Ishikawa (cell line): Measurements from ENCODE around the gene DCAF11.

Source experiments
- CEBPB ChIP-seq: IDR thresholded peaks from 2 replicates; pipeline ENCODE4 v1.6.1; 2012
- CREB1 ChIP-seq: IDR thresholded peaks from 2 replicates; pipeline ENCODE4 v1.6.1; 2012; ENCODE audit warnings: low read depth
- EGR1 ChIP-seq: IDR thresholded peaks from 2 replicates; pipeline ENCODE4 v1.6.1; 2012
- EP300 ChIP-seq: IDR thresholded peaks from 2 replicates; pipeline ENCODE4 v1.6.1; 2012; ENCODE audit warnings: borderline replicate concordance
- RAD21 ChIP-seq: IDR thresholded peaks from 2 replicates; pipeline ENCODE4 v1.6.1; 2012; ENCODE audit warnings: low read depth
- TAF1 ChIP-seq: IDR thresholded peaks from 2 replicates; pipeline ENCODE4 v1.6.1; 2012; ENCODE audit warnings: low read depth, mild to moderate bottlenecking
- TF ChIP-seq, protein P1 (sequence below): IDR thresholded peaks from 2 replicates; pipeline ENCODE4 v1.6.1; 2012
- TF ChIP-seq, protein P2 (sequence below): IDR thresholded peaks from 2 replicates; pipeline ENCODE4 v1.6.1; 2012; ENCODE audit warnings: low read depth, mild to moderate bottlenecking

DNA sequence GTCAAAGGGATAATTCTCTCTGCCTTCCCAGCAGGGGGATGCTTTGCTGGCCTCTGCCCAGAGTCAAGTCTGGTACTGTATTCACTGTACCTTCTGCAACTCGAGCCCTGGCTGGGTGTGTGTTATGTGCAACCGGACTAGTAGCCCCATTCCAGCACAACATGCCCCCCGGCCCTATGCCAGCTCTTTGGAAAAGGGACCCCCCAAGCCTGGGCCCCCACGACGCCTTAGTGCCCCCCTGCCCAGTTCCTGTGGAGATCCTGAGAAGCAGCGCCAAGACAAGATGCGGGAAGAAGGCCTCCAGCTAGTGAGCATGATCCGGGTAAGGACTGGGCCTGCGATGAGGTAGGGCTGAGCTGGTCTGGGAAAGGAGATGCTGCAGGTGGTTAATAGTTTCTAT lies 36.0 kb downstream of the DCAF11 start:
- TF ChIP-seq, protein P1, sequence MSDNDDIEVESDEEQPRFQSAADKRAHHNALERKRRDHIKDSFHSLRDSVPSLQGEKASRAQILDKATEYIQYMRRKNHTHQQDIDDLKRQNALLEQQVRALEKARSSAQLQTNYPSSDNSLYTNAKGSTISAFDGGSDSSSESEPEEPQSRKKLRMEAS: no peak
- TF ChIP-seq CEBPB (no peak), TAF1 (no peak), EGR1 (no peak), EP300 (no peak), CREB1 (no peak), RAD21 (no peak)
- TF ChIP-seq, protein P2, sequence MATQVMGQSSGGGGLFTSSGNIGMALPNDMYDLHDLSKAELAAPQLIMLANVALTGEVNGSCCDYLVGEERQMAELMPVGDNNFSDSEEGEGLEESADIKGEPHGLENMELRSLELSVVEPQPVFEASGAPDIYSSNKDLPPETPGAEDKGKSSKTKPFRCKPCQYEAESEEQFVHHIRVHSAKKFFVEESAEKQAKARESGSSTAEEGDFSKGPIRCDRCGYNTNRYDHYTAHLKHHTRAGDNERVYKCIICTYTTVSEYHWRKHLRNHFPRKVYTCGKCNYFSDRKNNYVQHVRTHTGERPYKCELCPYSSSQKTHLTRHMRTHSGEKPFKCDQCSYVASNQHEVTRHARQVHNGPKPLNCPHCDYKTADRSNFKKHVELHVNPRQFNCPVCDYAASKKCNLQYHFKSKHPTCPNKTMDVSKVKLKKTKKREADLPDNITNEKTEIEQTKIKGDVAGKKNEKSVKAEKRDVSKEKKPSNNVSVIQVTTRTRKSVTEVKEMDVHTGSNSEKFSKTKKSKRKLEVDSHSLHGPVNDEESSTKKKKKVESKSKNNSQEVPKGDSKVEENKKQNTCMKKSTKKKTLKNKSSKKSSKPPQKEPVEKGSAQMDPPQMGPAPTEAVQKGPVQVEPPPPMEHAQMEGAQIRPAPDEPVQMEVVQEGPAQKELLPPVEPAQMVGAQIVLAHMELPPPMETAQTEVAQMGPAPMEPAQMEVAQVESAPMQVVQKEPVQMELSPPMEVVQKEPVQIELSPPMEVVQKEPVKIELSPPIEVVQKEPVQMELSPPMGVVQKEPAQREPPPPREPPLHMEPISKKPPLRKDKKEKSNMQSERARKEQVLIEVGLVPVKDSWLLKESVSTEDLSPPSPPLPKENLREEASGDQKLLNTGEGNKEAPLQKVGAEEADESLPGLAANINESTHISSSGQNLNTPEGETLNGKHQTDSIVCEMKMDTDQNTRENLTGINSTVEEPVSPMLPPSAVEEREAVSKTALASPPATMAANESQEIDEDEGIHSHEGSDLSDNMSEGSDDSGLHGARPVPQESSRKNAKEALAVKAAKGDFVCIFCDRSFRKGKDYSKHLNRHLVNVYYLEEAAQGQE: no peak
